SIG-M5 treated with dmso at 0.1 percent for 504 hours (cell line): ENCODE data around the gene RFX2.

Experiments used
- DNase-seq: peaks from one replicate; lab custom pipeline; 2025; ENCODE audit not compliant: unreplicated experiment; lab: John Stamatoyannopoulos, UW

RFX2 gene

GRCh38 chr19:6061376-6062130 is 48.7 kb downstream of the RFX2 start:
- no peak for DNase-seq

- DNase-seq: no peak
Observed at GRCh38 chr19:6060600-6061375, 49.5 kb downstream of the RFX2 start.

GRCh38 chr19:6059988-6060599 is 50.2 kb downstream of the RFX2 start:
- no peak for DNase-seq

- DNase-seq: no peak
Observed at GRCh38 chr19:6059396-6059947, 50.8 kb downstream of the RFX2 start.

- DNase-seq: no peak
Observed at GRCh38 chr19:6058518-6059201, 51.6 kb downstream of the RFX2 start.

- no peak for DNase-seq
Observed at GRCh38 chr19:6057651-6058517, 52.4 kb downstream of the RFX2 start.

- peak; percentile 97 for DNase-seq
Observed at GRCh38 chr19:6056801-6057650, 53.3 kb downstream of the RFX2 start.

- no peak for DNase-seq
Observed at GRCh38 chr19:6056282-6056741, 54.0 kb downstream of the RFX2 start.

- no peak for DNase-seq
Observed at GRCh38 chr19:6055013-6055795, 55.1 kb downstream of the RFX2 start.

GRCh38 chr19:6048793-6049405 is 61.4 kb downstream of the RFX2 start:
- DNase-seq: peak; percentile 63

GRCh38 chr19:6048348-6048747 is 62.0 kb downstream of the RFX2 start:
- no peak for DNase-seq

- DNase-seq: peak; percentile 13
Observed at GRCh38 chr19:6047741-6048251, 62.5 kb downstream of the RFX2 start.

- DNase-seq: no peak
Observed at GRCh38 chr19:6047256-6047655, 63.0 kb downstream of the RFX2 start.

GRCh38 chr19:6045108-6045507 is 65.2 kb downstream of the RFX2 start:
- DNase-seq: no peak

- no peak for DNase-seq
Observed at GRCh38 chr19:6044056-6044805, 66.1 kb downstream of the RFX2 start.

GRCh38 chr19:6042776-6043726 is 67.2 kb downstream of the RFX2 start:
- DNase-seq: no peak
